HG03095 (cell line): Measurements from ENCODE around the gene SERPINB4.
"Not testable (repeated sequence)": the region's sequence is repeated elsewhere in the genome, so short reads cannot be mapped to it uniquely, and the experiment has no call there.

Experiments
- ATAC-seq: cut with Tn5 transposase; IDR thresholded peaks from one replicate; pipeline ENCODE4 v1.9.1; 2021; ENCODE audit warnings: moderate library complexity; ENCODE audit not compliant: unreplicated experiment

Gene SERPINB4

GRCh38 chr18:63644142-63644541 lies at the start of gene SERPINB4:
Gene SERPINB4, minus strand, starts transcription at chr18:63644256. Its CDS starts 679 bp downstream, at chr18:63643577.
- not testable (repeated sequence) for ATAC-seq

GRCh38 chr18:63689064-63689463 lies 45.0 kb upstream of the SERPINB4 start:
- no peak for ATAC-seq

- no peak for ATAC-seq
These were observed 42.8 kb upstream of the SERPINB4 start for GRCh38 chr18:63686871-63687270.

GRCh38 chr18:63684718-63685117 lies 40.7 kb upstream of the SERPINB4 start:
- no peak for ATAC-seq

- ATAC-seq: no peak
These were observed 39.8 kb upstream of the SERPINB4 start for GRCh38 chr18:63683890-63684289.

GRCh38 chr18:63683152-63683551 lies 39.1 kb upstream of the SERPINB4 start:
- no peak for ATAC-seq

- ATAC-seq: no peak
These were observed 37.6 kb upstream of the SERPINB4 start for GRCh38 chr18:63681449-63682340.

GRCh38 chr18:63679820-63680606 lies 36.0 kb upstream of the SERPINB4 start:
- no peak for ATAC-seq

GRCh38 chr18:63677500-63678225 lies 33.6 kb upstream of the SERPINB4 start:
- ATAC-seq: no peak

- ATAC-seq: peak; percentile 69
These were observed 32.7 kb upstream of the SERPINB4 start for GRCh38 chr18:63676526-63677323.

GRCh38 chr18:63664571-63664970 lies 20.5 kb upstream of the SERPINB4 start:
- no peak for ATAC-seq

GRCh38 chr18:63661750-63662149 lies 17.7 kb upstream of the SERPINB4 start, which contains the start of gene SERPINB3:
Gene SERPINB3, minus strand, starts transcription at chr18:63661893. Its CDS starts 677 bp downstream, at chr18:63661216.
- not testable (repeated sequence) for ATAC-seq

- not testable (repeated sequence) for ATAC-seq
These were observed 14.9 kb upstream of the SERPINB4 start for GRCh38 chr18:63658920-63659319.

- not testable (repeated sequence) for ATAC-seq
These were observed 6.2 kb upstream of the SERPINB4 start for GRCh38 chr18:63650271-63650670.

- no peak for ATAC-seq
These were observed 4.2 kb upstream of the SERPINB4 start for GRCh38 chr18:63648241-63648640.

- ATAC-seq: no peak
These were observed 2.9 kb upstream of the SERPINB4 start for GRCh38 chr18:63646936-63647335.

GRCh38 chr18:63644694-63645093 lies 638 bp upstream of the SERPINB4 start:
- ATAC-seq: not testable (repeated sequence)

- not testable (repeated sequence) for ATAC-seq
These were observed 1.2 kb downstream of the SERPINB4 start for GRCh38 chr18:63642668-63643356.

- ATAC-seq: not testable (repeated sequence)
These were observed 2.8 kb downstream of the SERPINB4 start for GRCh38 chr18:63641157-63641680.
